GM12864 (cell line): Measurements from ENCODE around the gene ACLY.

ENCODE experiments used
- DNase-seq: peaks from one replicate; pipeline ENCODE4 v3.0.0-alpha.2; 2011; ENCODE audit warnings: low read depth
- H3K4me3 ChIP-seq: 2 replicates; pipeline ENCODE4 v1.5.1; 2011; ENCODE audit warnings: mild to moderate bottlenecking, low read depth, low read length, control low read depth
- CTCF ChIP-seq: IDR thresholded peaks from 2 replicates; pipeline ENCODE4 v1.5.1; 2011; ENCODE audit warnings: low read depth, mild to moderate bottlenecking, moderate library complexity, low read length, control low read depth, inconsistent platforms; ENCODE audit errors: missing control alignments

ACLY gene

GRCh38 chr17:41823580-41823979, 95.2 kb downstream of the ACLY start:
- no peak for DNase-seq
- no peak for TF ChIP-seq CTCF
- H3K4me3 ChIP-seq: no peak overlapping the region

GRCh38 chr17:41823141-41823524, 95.6 kb downstream of the ACLY start:
- H3K4me3 ChIP-seq: no peak overlapping the region
- DNase-seq: no peak
- TF ChIP-seq CTCF: no peak

GRCh38 chr17:41822216-41823140, 96.3 kb downstream of the ACLY start:
- no peak overlapping the region for H3K4me3 ChIP-seq
- TF ChIP-seq CTCF: no peak
- DNase-seq: no peak

- no peak overlapping the region for H3K4me3 ChIP-seq
- TF ChIP-seq CTCF: no peak
These were observed 97.0 kb downstream of the ACLY start for GRCh38 chr17:41821776-41822175.

GRCh38 chr17:41818024-41818423, 100.7 kb downstream of the ACLY start:
- no peak overlapping the region for H3K4me3 ChIP-seq
- no peak for TF ChIP-seq CTCF
- no peak for DNase-seq

More at GRCh38 chr17:41821776-41822175, 97.0 kb downstream of the ACLY start:
- DNase-seq: no peak
